GM23338 (cell line): ENCODE data around the gene TRDMT1. TPM values are rescaled to one million over a fixed set of nuclear protein-coding genes. Genes with fewer than 3 reads are reported as not detected.

Source experiments
- ATAC-seq: fragments of 200-7000 bp; cut with Tn5 transposase; 3 replicates; pipeline ENCODE4 v1.9.1; 2020
- DNase-seq: peaks from one replicate; pipeline ENCODE4 v3.0.0-alpha.2; 2015; ENCODE audit warnings: low spot score
- H2AFZ ChIP-seq: fragments of 200-600 bp; sonication (generic); 2 replicates; pipeline ENCODE4 v1.8.0; 2016; ENCODE audit warnings: antibody characterized with exemption, mild to moderate bottlenecking, moderate library complexity
- H3F3A ChIP-seq: fragments of 200-600 bp; sonication (generic); replicated peaks from 2 replicates; pipeline ENCODE4 v1.8.0; 2017; ENCODE audit warnings: antibody characterized with exemption, mixed run types, low read depth
- H3K27ac ChIP-seq: fragments of 200-600 bp; sonication (generic); 2 replicates; pipeline ENCODE4 v1.6.1; 2016; ENCODE audit warnings: low read depth
- H3K27me3 ChIP-seq: fragments of 200-600 bp; sonication (generic); 2 replicates; pipeline ENCODE4 v1.8.0; 2016; ENCODE audit warnings: mild to moderate bottlenecking, mixed run types, moderate library complexity; ENCODE audit not compliant: insufficient read depth
- H3K36me3 ChIP-seq: fragments of 200-600 bp; sonication (generic); 2 replicates; pipeline ENCODE4 v1.8.0; 2016; ENCODE audit warnings: mild to moderate bottlenecking; ENCODE audit not compliant: insufficient read depth
- H3K4me1 ChIP-seq: fragments of 200-600 bp; sonication (generic); 2 replicates; pipeline ENCODE4 v1.8.0; 2016; ENCODE audit warnings: mild to moderate bottlenecking, moderate library complexity; ENCODE audit not compliant: insufficient read depth
- H3K4me2 ChIP-seq: fragments of 200-600 bp; sonication (generic); 2 replicates; pipeline ENCODE4 v1.7.1; 2017; ENCODE audit warnings: mixed run types
- H3K4me3 ChIP-seq: fragments of 200-600 bp; sonication (generic); 2 replicates; pipeline ENCODE4 v1.6.1; 2016; ENCODE audit warnings: mixed run types
- H3K79me2 ChIP-seq: fragments of 200-600 bp; sonication (generic); replicated peaks from 2 replicates; pipeline ENCODE4 v1.8.0; 2017; ENCODE audit warnings: mild to moderate bottlenecking; ENCODE audit not compliant: insufficient read depth
- H3K9me2 ChIP-seq: fragments of 200-600 bp; sonication (generic); 2 replicates; pipeline ENCODE4 v1.8.0; 2017; ENCODE audit not compliant: insufficient read depth
- H4K20me1 ChIP-seq: fragments of 200-600 bp; sonication (generic); replicated peaks from 2 replicates; pipeline ENCODE4 v1.8.0; 2017; ENCODE audit warnings: mild to moderate bottlenecking; ENCODE audit not compliant: insufficient read depth
- H3K27ac Mint-ChIP-seq: 2 replicates; pipeline ENCODE4 v1.8.0; 2020; ENCODE audit warnings: inconsistent platforms, mild to moderate bottlenecking, moderate library complexity, mixed read lengths
- H3K27me3 Mint-ChIP-seq: 3 replicates; pipeline ENCODE4 v1.8.0; 2022; ENCODE audit warnings: low read depth, mild to moderate bottlenecking, moderate library complexity, mixed read lengths, inconsistent platforms; ENCODE audit not compliant: insufficient read depth, poor library complexity
- H3K36me3 Mint-ChIP-seq: 3 replicates; pipeline ENCODE4 v1.8.0; 2021; ENCODE audit warnings: low read depth, mild to moderate bottlenecking, inconsistent platforms, moderate library complexity, mixed read lengths
- H3K4me1 Mint-ChIP-seq: 3 replicates; pipeline ENCODE4 v1.8.0; 2020; ENCODE audit warnings: mild to moderate bottlenecking, inconsistent platforms, mixed read lengths
- H3K4me3 Mint-ChIP-seq: 3 replicates; pipeline ENCODE4 v1.8.0; 2021; ENCODE audit warnings: moderate library complexity, mild to moderate bottlenecking, inconsistent platforms, mixed read lengths
- H3K9me3 Mint-ChIP-seq: 3 replicates; pipeline ENCODE4 v1.8.0; 2020; ENCODE audit warnings: moderate library complexity, mild to moderate bottlenecking, inconsistent platforms, mixed read lengths
- CREB1 ChIP-seq: fragments of 250-450 bp; sonication (Bioruptor Pico); IDR thresholded peaks from 2 replicates; pipeline ENCODE4 v1.5.0; 2020; ENCODE audit warnings: low read depth, mild to moderate bottlenecking, moderate library complexity
- ETS1 ChIP-seq: IDR thresholded peaks from 2 replicates; pipeline ENCODE4 v1.6.1; 2016; ENCODE audit warnings: antibody characterized with exemption
- EZH2 ChIP-seq: fragments of 200-600 bp; sonication (generic); IDR thresholded peaks from one replicate; pipeline ENCODE4 v1.8.0; 2017; ENCODE audit warnings: antibody characterized with exemption, mild to moderate bottlenecking, low read depth; ENCODE audit not compliant: unreplicated experiment
- EZH2phosphoT487 ChIP-seq: fragments of 200-600 bp; sonication (generic); IDR thresholded peaks from one replicate; pipeline ENCODE4 v1.8.1; 2018; ENCODE audit warnings: antibody characterized with exemption; ENCODE audit not compliant: unreplicated experiment
- NANOG ChIP-seq: IDR thresholded peaks from 2 replicates; pipeline ENCODE4 v1.6.1; 2016; ENCODE audit warnings: antibody characterized with exemption, borderline replicate concordance
- POLR2AphosphoS5 ChIP-seq: IDR thresholded peaks from 2 replicates; pipeline ENCODE4 v1.6.1; 2016; ENCODE audit warnings: antibody characterized with exemption, low read depth
- STAT1 ChIP-seq: IDR thresholded peaks from one replicate; pipeline ENCODE4 v1.6.1; 2016; ENCODE audit warnings: antibody characterized with exemption; ENCODE audit not compliant: unreplicated experiment
- ZNF114 ChIP-seq: fragments of 250-450 bp; sonication (Bioruptor Pico); IDR thresholded peaks from 2 replicates; pipeline ENCODE4 v1.5.0; 2020; ENCODE audit warnings: mild to moderate bottlenecking, moderate library complexity
- ZNF331 ChIP-seq: fragments of 250-450 bp; sonication (Bioruptor Pico); IDR thresholded peaks from 2 replicates; pipeline ENCODE4 v1.5.0; 2020; ENCODE audit warnings: low read depth, mild to moderate bottlenecking, moderate library complexity
- polyA plus RNA-seq: library from polyadenylated mRNA; unstranded; fragments of >200 nt; fragmentation: Nextera tagmentation; extraction: Ambion mirVana; gene quantifications from 2 replicates; pipeline ENCODE4 v1.2.1, GENCODE V29; 2016
- total RNA-seq: library from RNA; depleted of rRNA; stranded (reverse); fragments of >200 nt; shearing (Covaris generic); gene quantifications from 2 replicates; pipeline ENCODE4 v1.2.3, GENCODE V29; 2014
- TF ChIP-seq, protein P1 (sequence below), 2 experiments: fragments of 200-600 bp in 1 of 2; sonication (generic) in 1 of 2; conservative IDR thresholded peaks; 2 replicates each; pipeline versions ENCODE4 v1.5.1 to v1.6.1; 2016 to 2017; ENCODE audit warnings: antibody characterized with exemption in 2 of 2, low read depth in 2 of 2, mild to moderate bottlenecking in 2 of 2, moderate library complexity in 1 of 2
- TF ChIP-seq, protein P2 (sequence below): IDR thresholded peaks from one replicate; pipeline ENCODE4 v1.6.1; 2018; ENCODE audit warnings: antibody characterized with exemption; ENCODE audit not compliant: unreplicated experiment

TRDMT1 gene
- total and polyA plus RNA-seq, 2 experiments from 2014 or later, result 16.0 to 37.7 TPM

DNA sequence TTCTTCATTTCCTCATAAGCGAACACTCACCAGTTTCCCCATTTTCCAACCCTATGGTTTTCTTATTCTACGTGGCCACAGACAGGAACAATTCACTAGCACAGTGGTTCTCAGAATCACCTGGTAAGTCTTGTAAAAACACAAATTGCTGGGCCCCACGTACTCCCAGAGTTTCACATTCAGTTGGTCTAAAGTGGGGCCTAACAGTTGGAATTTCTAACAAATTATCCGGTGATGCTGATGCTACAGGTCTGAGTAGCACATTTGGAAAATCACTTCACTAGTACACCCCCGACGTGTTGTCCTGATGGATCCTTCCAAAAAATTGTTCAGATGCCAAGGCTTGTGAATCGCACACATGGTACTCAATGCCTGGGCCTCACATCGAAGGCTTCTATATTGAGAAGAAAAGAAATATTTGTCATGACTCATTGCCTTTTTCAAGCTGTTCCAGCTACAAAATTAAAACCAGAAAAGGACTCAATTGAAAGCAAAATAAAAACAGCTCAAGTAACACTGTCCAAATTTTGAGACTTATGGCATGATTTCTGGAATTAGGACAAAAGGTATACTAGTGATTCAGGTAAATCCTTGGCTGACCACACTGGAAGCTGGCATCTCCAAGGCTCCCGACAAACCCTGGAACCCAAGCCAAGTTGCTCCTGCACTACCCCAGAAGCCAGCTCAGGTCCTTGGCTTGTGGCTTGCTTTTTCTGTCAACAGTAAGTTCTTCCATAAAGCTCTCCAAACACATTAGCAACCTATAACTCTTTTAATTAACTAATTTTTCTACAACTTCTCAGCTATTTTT is 13.7 kb upstream of the TRDMT1 start (continued):
- TF ChIP-seq, protein P1, sequence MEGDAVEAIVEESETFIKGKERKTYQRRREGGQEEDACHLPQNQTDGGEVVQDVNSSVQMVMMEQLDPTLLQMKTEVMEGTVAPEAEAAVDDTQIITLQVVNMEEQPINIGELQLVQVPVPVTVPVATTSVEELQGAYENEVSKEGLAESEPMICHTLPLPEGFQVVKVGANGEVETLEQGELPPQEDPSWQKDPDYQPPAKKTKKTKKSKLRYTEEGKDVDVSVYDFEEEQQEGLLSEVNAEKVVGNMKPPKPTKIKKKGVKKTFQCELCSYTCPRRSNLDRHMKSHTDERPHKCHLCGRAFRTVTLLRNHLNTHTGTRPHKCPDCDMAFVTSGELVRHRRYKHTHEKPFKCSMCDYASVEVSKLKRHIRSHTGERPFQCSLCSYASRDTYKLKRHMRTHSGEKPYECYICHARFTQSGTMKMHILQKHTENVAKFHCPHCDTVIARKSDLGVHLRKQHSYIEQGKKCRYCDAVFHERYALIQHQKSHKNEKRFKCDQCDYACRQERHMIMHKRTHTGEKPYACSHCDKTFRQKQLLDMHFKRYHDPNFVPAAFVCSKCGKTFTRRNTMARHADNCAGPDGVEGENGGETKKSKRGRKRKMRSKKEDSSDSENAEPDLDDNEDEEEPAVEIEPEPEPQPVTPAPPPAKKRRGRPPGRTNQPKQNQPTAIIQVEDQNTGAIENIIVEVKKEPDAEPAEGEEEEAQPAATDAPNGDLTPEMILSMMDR (conservative IDR thresholded peaks at IDR 0.05; ENCODE audit: low read depth in 2 of 2), result no peak
- TF ChIP-seq ZNF114, result no peak
- no peak for TF ChIP-seq STAT1
- no peak for TF ChIP-seq CREB1 (CRISPR knock-in tag)
- no peak for TF ChIP-seq EZH2
- TF ChIP-seq ETS1, result no peak
- TF ChIP-seq EZH2phosphoT487, result no peak
- TF ChIP-seq, protein P2, sequence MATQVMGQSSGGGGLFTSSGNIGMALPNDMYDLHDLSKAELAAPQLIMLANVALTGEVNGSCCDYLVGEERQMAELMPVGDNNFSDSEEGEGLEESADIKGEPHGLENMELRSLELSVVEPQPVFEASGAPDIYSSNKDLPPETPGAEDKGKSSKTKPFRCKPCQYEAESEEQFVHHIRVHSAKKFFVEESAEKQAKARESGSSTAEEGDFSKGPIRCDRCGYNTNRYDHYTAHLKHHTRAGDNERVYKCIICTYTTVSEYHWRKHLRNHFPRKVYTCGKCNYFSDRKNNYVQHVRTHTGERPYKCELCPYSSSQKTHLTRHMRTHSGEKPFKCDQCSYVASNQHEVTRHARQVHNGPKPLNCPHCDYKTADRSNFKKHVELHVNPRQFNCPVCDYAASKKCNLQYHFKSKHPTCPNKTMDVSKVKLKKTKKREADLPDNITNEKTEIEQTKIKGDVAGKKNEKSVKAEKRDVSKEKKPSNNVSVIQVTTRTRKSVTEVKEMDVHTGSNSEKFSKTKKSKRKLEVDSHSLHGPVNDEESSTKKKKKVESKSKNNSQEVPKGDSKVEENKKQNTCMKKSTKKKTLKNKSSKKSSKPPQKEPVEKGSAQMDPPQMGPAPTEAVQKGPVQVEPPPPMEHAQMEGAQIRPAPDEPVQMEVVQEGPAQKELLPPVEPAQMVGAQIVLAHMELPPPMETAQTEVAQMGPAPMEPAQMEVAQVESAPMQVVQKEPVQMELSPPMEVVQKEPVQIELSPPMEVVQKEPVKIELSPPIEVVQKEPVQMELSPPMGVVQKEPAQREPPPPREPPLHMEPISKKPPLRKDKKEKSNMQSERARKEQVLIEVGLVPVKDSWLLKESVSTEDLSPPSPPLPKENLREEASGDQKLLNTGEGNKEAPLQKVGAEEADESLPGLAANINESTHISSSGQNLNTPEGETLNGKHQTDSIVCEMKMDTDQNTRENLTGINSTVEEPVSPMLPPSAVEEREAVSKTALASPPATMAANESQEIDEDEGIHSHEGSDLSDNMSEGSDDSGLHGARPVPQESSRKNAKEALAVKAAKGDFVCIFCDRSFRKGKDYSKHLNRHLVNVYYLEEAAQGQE, result no peak
- no peak for TF ChIP-seq NANOG

DNA sequence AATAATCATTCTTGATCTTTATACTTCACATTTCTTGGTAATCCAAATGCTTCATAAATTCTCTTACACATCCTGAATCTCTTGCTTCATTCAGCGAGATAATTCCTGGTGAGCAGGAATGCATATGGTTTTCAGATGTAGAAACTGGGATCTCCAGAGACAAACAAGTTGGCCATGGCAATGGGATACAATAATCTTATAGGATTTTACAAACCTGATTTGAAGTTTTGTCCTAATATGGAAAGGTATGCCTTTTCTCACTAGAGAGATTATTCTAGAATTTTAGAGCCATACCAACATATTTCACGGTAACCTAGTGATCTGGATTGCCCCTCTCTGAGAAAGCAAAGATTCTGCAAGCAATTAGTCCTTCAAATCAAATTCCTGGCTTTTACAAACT is 13.1 kb upstream of the TRDMT1 start:
- no peaks in the 10 kb centered on the region; the same call in 2 of the 3 replicates for H3K9me3 Mint-ChIP-seq
- ATAC-seq, result peak; percentile 38; the same call in 2 of the 3 replicates
- no peak for DNase-seq
- H3K9me2 ChIP-seq, result no peaks in the 10 kb centered on the region
- 0 out of 2 replicates have a peak overlapping the region, but pooled peaks have one; percentile 9 for H2AFZ ChIP-seq
- H3F3A ChIP-seq, result no peaks in the 10 kb centered on the region
- H4K20me1 ChIP-seq, result no peaks in the 10 kb centered on the region
- H3K27ac Mint-ChIP-seq, result peak overlapping the region; percentile 28; the same call in 1 of the 2 replicates
- peak overlapping the region; percentile 22; the same call in 1 of the 2 replicates for H3K27ac ChIP-seq
- no peak overlapping the region for H3K4me3 Mint-ChIP-seq
- no peaks in the 10 kb centered on the region for H3K36me3 Mint-ChIP-seq
- peaks cover 45% of the 10 kb centered on the region for H3K4me1 Mint-ChIP-seq
- H3K27me3 Mint-ChIP-seq, result peaks cover 5% of the 10 kb centered on the region
- no peaks in the 10 kb centered on the region for H3K27me3 ChIP-seq
- peaks cover 20% of the 10 kb centered on the region for H3K4me1 ChIP-seq
- H3K36me3 ChIP-seq, result no peaks in the 10 kb centered on the region
- no peaks in the 10 kb centered on the region for H3K79me2 ChIP-seq
- no peak overlapping the region for H3K4me3 ChIP-seq
- H3K4me2 ChIP-seq, result no peak overlapping the region
- TF ChIP-seq EZH2 (no peak), NANOG (no peak), EZH2phosphoT487 (no peak), STAT1 (no peak), ETS1 (no peak), POLR2AphosphoS5 (no peak), ZNF331 (CRISPR knock-in tag) (no peak)
- TF ChIP-seq, protein P2, result no peak
